ENCODE measurements around the gene COL11A2.

- TF ChIP-seq POLR2AphosphoS5 (IDR thresholded peaks at IDR 0.05): no peak
- TF ChIP-seq CTCF (IDR thresholded peaks at IDR 0.05; ENCODE audit: poor library complexity, severe bottlenecking): no peak
- TF ChIP-seq EP300 (conservative IDR thresholded peaks at IDR 0.05; ENCODE audit: poor library complexity, severe bottlenecking): no peak
- no peak for TF ChIP-seq TAF1 (IDR thresholded peaks at IDR 0.05; ENCODE audit: low read depth)
- TF ChIP-seq RAD21 (conservative IDR thresholded peaks at IDR 0.05): no peak
- no peak for TF ChIP-seq EZH2 (IDR thresholded peaks at IDR 0.05; ENCODE audit: borderline replicate concordance, insufficient read depth, low read length, poor library complexity, severe bottlenecking)
- no peak for TF ChIP-seq REST (IDR thresholded peaks at IDR 0.05; ENCODE audit: borderline replicate concordance)
These were observed 2.4 kb downstream of the COL11A2 start for GRCh38 chr6:33189625-33190448.
